Choroid plexus epithelial cell (primary cell): ENCODE measurements around the gene JAK2.
"Not testable (repeated sequence)": the region's sequence is repeated elsewhere in the genome, so short reads cannot be mapped to it uniquely, and the experiment has no call there.

Experiments
- DNase-seq: peaks from one replicate; pipeline ENCODE4 v3.0.0-alpha.2; 2010; ENCODE audit warnings: low read depth
- H3K4me3 ChIP-seq: 2 replicates; pipeline ENCODE4 v1.5.1; 2011; ENCODE audit warnings: low read depth, mild to moderate bottlenecking, control low read depth, low read length, moderate library complexity
- CTCF ChIP-seq: conservative IDR thresholded peaks from 2 replicates; pipeline ENCODE4 v1.5.1; 2011; ENCODE audit warnings: low read depth, mild to moderate bottlenecking, control low read depth, inconsistent platforms, low read length, moderate library complexity

Gene JAK2

GRCh38 chr9:5073701-5074100, 88.6 kb downstream of the JAK2 start:
- DNase-seq, result no peak
- H3K4me3 ChIP-seq, result no peak overlapping the region
- no peak for TF ChIP-seq CTCF

DNA sequence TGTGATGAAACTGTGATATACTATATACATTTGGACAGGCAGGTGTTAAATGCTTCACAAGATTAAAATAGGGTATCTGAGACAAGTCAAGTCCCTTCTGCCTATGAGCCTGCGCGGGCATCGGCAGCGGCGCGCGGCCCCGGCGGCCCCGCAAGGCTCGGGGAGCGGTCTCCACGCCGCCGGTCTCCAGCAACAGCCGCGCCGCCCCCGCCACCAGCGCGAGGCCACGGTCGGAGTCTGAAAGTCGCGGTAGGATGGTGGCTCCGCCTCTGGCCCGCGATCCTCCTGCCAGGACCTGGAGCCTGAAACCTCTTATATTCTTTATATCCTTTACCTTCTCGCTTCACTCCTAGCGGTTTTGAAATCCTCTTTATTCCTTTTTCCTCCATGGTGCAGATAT, 100.9 kb downstream of the JAK2 start:
- no peak for DNase-seq
- TF ChIP-seq CTCF, result no peak

GRCh38 chr9:5089737-5090136, 104.7 kb downstream of the JAK2 start:
- no peak overlapping the region for H3K4me3 ChIP-seq
- DNase-seq, result no peak
- TF ChIP-seq CTCF, result no peak

More for the DNA sequence above, 100.9 kb downstream of the JAK2 start:
- no peak overlapping the region for H3K4me3 ChIP-seq

DNA sequence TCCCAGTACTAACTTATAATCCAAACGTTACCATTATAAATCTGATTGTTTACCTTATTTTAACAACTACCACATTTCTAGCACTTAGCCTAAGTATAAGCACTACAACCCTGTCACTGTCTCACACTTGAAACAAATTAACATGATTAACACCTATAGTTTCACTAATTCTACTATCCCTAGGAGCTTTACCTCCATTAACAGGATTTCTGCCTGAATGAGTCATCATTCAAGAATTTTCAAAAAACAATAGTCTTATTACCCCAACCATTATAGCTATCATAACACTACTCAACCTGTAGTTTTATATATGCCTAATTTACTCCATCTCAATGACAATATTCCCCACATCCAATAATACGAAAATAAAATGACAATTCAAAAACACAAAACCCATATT, 110.7 kb downstream of the JAK2 start:
- no peak overlapping the region for H3K4me3 ChIP-seq
- TF ChIP-seq CTCF, result no peak
- DNase-seq, result no peak

DNA sequence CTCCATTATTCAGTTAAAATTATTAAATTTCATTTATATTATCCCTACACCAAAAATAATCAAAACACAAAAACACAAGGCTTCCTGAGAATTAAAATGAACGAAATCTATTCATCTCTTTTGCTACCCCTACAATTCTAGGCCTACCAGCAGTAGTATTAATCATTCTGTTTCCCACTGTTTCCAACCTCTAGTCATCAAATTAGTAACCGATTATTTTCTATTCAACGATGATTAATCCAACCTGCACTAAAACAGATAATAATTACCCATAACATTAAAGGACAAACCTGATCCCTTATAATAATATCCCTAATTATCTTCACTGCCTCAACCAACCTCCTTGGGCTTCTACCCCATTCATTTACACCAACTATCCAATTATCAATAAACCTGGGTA, 114.4 kb downstream of the JAK2 start:
- DNase-seq, result no peak
- TF ChIP-seq CTCF, result no peak
- no peak overlapping the region for H3K4me3 ChIP-seq

DNA sequence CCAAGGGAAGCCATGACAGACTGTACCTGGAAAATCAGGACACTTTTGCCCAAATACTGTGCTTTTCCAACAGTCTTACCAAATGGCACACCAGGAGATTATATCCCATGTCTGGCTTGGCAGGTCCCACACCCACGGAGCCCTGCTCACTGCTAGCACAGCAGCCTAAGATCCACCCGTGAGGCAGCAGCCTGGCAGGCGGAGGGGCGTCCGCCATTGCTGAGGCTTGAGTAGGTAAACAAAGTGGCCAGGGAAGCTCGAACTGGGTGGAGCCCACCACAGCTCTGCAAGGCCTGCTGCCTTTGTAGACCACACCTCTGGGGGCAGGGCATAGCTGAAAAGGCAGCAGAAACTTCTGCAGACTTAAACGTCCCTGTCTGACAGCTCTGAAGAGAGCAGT, 116.1 kb downstream of the JAK2 start:
- H3K4me3 ChIP-seq, result not testable (repeated sequence)

DNA sequence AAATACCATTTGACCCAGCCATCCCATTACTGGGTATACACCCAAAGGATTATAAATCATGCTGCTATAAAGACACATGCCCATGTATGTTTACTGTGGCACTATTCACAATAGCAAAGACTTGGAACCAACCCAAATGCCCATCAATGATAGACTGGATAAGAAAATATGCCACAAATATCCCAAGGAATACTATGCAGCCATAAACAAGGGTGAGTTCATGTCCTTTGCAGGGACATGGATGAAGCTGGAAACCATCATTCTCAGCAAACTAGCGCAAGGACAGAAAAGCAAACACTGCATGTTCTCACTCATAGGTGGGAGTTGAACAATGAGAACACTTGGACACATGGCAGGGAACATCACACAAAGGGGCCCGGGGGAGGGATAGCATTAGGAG, 121.4 kb downstream of the JAK2 start:
- DNase-seq, H3K4me3 ChIP-seq: not testable (repeated sequence)

More for the DNA sequence above, 116.1 kb downstream of the JAK2 start:
- DNase-seq, result not testable (repeated sequence)

GRCh38 chr9:5110867-5111681, 126.0 kb downstream of the JAK2 start:
- no peak for TF ChIP-seq CTCF
- H3K4me3 ChIP-seq, result no peak overlapping the region
- DNase-seq, result no peak
